HG03457 (cell line): ENCODE data around the gene ALPI.

Experiments
- ATAC-seq: cut with Tn5 transposase; IDR thresholded peaks from one replicate; pipeline ENCODE4 v1.9.1; 2021; ENCODE audit warnings: moderate number of reproducible peaks; ENCODE audit not compliant: unreplicated experiment

Gene ALPI

DNA sequence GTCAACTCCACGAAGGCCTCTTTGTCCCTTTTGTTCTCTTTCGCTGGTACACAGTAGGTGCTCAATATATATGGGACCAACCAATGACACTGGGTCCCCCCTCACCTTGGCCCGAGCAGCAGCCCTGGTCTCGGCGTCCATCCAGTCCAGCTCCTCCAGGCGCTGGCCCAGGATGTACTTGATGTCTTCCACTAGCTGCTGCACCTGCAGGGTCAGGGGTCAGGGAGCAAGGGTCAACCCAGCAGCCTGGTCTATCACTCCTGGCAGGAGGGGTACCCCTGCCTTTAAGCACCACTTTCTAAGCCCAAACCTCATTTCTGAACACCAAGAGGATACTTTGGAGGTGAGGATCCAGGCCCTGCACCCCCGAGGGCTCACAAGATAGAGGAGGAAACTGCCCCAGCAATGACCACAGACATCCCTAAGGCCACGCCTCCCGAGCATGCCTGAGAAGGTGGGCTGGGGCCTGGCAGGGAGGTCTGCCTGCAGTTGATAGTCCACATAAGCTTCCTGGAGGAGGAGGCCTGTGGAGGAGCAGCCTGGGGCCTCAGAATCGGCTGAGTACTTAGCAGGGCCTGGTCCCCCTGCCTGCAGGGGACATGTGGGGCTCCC, 27.5 kb downstream of the ALPI start:
- ATAC-seq: no peak

GRCh38 chr2:232483923-232484627, 28.1 kb downstream of the ALPI start:
- no peak for ATAC-seq

GRCh38 chr2:232484628-232485347, 28.8 kb downstream of the ALPI start:
- no peak for ATAC-seq

DNA sequence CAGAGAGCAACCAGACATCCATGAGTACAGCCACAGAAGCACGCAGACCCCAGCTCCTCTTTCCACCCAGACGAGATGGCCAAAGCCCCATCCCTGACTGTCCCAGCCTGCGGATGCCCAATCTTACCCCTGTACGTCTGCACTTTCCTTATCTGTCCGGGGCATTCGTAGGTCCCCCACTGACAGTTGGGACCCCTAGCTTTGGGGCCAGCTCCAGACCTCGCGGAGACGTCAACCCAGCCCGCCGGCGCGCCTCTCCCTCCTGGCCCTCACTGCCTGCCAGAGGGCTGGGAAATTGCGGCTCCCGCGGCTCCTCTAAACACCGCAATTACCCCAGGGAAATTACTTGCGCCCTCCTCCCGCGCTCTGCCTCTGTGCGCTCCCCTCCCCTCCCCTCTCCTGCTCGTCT, 29.4 kb downstream of the ALPI start:
- ATAC-seq: no peak

- ATAC-seq: no peak
Observed at GRCh38 chr2:232485757-232486557, 30.0 kb downstream of the ALPI start.

GRCh38 chr2:232486558-232487384, 30.8 kb downstream of the ALPI start:
- no peak for ATAC-seq

DNA sequence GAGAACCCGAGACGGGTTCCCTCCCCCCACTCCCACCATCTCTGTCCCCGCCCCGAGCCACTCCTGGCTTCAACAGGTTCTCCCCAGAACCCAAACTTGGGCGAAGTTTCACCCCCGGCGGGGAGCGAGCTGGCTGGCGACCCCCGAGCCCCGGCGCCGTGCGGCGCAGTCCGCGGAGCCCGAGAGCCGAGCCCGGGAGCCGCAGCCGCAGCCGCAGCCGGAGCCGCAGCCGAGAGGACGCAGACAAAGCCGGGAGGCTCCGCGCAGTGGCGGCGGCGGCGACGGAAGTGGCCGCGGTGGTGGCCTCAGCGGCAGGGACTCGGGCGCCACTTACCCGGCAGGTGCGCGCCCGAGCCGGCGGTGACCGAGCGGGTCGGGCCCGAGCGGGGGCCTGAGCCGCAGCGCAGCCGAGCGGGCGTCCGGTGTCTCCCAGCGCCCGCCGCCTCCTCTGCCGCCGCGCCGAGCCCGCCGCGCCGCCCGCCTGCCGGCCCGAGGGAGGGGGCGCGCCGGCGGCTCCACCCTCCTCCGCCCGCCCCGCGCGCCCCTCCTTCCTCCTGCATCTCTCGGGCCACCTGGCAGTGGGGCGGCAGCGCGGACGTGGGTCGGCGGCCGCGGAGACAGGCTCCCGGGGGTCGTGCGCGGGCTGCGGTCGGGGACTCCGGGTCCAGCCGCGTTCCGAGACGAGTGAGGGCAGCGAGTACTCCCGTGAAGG, 31.6 kb downstream of the ALPI start, which contains the start of gene ECEL1:
TSS of gene ECEL1 (minus strand) at position 450 of the 712 bp plus-strand sequence. CDS start 1,181 bp downstream, outside the sequence.
- no peak for ATAC-seq

DNA sequence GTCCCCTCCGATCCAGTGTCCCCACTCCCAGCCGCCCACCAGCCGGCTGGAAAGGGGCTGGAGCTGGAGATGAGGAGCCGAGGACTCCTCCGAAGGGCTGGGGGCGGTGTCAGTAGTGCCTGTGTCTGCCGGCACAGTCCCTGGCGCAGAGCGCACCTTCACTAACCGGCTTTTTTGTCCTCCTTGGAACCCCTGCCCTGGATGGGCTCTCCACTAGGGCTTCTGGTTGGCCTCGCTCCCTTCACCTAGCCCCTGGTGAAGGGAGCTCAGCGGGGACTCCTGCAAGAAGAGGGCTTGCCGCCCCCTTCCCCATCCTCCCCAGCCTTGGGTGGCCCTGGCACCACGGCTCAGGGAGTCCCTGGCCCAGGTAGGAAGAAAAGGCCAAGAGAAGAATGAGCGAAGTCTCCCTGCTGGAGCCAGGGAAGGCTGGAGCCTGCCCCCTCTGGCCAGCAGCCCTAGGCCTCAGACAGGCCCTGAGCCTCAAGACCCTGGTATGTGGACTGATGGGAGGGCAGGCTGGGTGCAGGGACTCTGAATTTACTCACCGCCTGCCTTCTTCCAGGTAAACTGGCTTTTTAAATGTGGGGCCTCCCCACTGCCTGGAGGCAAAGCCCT, 32.3 kb downstream of the ALPI start:
- no peak for ATAC-seq

DNA sequence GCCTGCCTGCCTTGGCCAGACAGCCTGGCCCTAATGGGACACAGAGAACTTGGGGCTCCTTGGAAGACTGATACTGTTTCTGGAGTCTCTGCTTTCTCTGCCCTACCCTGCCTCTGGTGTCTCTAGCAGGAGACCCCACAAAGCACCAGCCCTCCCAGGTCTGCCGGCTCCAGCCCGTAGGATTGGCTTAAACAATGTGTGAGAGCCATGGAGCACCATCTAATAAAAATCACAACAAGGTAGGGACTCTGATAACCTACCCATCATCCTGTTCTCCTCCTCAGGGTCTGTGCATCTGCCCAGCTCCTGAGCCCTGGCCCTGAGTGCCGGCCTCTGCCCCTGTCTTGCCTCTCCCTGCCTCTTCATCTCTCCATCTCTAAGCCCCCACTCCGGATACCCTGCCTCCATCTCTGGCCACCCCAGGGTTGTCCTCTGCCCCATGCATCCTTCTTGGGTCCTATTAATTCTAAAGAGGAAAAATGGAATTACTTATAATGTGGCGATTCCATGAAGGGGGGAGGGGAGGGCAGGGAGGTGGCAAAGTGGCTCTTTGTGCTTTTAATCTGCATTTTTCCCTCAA, 32.9 kb downstream of the ALPI start:
- ATAC-seq: no peak

DNA sequence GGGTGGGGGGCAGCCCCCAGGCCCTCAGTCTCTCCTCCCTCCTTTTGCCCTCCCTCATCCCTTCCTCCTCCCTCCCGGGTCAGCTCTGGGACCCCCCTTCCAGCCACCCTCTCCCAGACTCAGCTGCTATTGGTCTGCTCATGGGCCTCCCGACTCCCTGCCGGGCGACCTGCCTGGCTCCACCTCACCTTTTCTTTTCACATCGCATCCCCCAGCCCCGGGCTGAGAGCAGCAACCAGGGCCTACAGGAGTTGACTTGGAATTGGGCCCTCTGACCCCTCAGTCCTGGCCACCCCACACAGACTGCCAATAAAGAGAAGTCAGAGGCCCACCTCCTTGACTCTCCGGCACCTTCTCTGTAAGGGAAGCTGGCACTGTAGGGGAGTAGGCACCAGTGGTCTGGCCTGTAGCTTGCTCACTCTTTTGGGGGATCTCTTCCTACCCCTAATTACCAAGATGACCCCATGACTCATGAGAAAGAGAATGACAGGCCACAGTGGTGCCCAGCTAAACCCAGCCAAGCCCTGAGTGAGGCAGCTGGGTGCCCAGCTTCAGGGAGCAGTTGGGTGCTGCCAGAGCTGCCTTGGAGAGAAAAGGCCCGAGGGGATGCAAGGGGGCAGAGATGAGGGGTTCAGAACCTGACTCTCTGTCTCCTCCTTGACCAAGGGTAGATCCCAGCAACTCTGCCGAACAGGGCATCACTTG, 33.7 kb downstream of the ALPI start:
- ATAC-seq: no peak

DNA sequence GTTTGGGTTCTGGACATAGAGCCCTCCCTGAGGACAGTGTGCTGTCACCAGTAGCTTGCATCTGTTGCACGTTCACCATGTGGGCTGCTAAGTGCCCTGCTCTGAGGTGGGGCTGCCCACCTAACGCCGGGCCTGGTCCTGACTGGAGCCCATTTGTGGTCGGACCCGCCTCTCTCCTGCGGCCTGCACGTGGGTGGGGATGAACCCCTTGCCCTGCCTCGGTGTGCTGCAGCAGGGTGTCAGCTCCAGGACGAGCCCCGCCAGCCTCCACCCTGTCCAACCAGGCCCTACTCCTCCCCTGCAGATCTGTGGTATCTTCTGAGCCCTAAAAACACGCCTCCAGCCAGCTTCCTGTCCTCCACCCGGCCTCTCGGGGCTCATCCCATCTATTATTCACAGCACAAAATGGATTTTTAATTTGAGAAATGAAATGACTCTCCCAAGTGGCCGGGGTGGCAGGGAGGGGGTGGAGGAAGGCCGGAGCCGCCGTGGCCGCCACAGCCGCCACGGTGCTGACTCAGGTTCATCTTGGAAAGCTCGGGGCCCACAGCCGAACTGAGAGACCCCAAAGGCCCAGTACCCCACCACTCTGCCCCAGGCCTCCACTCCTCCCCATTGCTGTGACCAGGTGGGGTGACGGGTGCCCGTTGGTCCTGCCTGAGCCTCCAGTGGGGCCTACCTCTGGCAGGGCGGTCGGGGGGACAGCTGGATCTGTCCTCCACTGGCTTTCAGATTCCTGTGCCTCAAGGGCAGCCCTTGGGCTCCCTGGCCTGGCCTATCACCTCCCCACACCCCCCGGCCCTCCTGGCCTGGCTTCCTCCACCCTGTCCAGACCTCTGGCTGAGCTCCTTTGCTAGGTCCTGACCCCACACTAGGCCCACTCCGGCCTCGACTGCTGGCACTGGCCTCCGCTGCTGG, 34.5 kb downstream of the ALPI start:
- no peak for ATAC-seq

GRCh38 chr2:232491139-232491780, 35.3 kb downstream of the ALPI start:
- ATAC-seq: no peak

DNA sequence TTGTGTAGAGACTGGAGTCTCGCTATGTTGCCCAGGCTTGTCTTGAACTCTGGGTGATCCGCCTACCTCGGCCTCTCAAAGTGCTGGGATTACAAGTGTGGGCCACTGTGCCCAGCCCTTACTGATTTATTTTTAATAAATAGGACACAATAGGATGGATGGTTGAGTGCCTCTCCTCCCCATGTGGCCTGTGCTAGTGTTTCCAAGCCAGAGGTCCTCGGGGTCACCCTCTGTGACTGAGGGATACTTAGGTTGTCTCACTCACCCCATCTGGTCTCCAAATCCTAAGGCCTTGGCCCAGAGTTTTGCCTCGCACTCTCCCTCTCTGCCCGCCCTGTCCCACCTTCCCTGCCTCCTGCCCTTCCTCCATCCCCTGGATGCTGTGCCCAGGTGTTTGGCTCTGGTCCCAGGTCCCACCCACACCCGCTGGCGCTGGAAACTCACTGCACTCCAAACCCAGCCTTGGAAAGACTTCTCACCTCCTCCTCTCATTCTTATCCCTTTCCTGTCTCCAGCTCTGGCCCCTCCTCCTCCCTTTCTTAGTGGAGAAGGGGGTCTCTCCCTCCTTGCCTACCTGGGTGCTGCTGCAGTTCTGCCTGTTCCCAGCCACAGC, 36.4 kb downstream of the ALPI start:
- no peak for ATAC-seq

DNA sequence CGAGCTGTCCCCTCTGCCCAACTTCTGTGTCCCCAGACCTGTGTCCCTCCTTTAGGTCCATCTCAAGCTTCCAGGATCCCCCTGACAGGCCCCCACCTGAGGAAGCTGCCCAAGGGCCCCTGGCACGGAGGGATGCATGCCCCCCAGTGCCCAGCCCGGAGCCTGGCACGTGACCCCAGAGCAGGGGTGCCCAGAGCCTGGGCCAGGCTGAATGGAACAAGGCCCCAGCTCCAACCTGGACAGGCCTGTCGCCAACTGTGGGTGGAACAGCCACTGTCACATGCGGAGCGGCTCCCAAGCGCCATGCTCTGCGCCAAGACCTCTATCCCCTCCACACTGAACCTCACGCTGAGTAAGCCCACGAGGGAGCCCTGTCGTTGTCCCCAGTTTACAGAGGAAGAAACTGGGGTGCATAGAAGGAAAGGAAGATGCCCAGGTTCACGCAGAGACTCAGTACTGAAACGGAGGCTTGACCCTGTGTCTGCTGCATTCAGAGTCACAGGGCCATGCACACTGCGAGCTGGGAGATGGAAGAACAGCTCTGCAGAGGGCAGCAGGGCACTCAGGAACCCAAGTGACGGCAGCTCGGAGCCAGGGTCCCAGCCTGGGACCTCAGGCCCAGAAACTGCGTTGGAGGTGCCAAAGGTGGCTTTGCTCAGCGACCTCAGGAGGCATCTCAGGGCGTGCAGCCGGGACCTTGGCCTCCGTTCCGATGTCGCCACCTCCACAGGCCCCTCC, 37.2 kb downstream of the ALPI start:
- no peak for ATAC-seq

GRCh38 chr2:232493701-232494474, 37.9 kb downstream of the ALPI start:
- no peak for ATAC-seq
